D341Med (cell line): ENCODE results near the gene PRR29.
"Not testable (repeated sequence)": the region's sequence is repeated elsewhere in the genome, so short reads cannot be mapped to it uniquely, and the experiment has no call there.

Source experiments
- DNase-seq: peaks from one replicate; pipeline ENCODE4 v3.0.0; 2012; ENCODE audit warnings: low spot score

Gene PRR29

GRCh38 chr17:63974594-63975192 is 23.5 kb upstream of the PRR29 start:
- DNase-seq, result no peak

GRCh38 chr17:63975541-63976092 is 22.5 kb upstream of the PRR29 start:
- no peak for DNase-seq

DNA sequence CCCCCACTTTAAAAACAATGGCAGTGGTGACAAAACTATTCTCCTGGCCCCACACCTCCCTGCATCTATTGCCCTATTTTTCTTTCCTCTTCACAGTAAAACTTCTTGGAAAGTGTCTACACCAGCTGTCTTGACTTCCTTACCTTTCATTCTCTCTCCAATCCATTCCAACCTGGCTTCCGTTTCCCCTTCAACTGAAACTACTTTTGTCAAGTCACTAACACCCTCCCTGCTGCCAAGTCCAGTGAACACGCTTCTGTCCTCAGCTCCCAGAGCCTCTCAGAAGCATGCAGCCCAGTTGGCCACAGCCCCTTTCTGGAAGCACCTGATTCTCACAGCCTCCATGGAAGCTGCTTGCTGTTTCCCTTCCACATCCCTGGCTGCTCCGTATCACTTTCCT is 21.4 kb upstream of the PRR29 start:
- DNase-seq, result no peak

GRCh38 chr17:63978272-63979200 is 19.6 kb upstream of the PRR29 start:
- DNase-seq, result no peak

- not testable (repeated sequence) for DNase-seq
These were observed 15.5 kb upstream of the PRR29 start for GRCh38 chr17:63982641-63983040.

DNA sequence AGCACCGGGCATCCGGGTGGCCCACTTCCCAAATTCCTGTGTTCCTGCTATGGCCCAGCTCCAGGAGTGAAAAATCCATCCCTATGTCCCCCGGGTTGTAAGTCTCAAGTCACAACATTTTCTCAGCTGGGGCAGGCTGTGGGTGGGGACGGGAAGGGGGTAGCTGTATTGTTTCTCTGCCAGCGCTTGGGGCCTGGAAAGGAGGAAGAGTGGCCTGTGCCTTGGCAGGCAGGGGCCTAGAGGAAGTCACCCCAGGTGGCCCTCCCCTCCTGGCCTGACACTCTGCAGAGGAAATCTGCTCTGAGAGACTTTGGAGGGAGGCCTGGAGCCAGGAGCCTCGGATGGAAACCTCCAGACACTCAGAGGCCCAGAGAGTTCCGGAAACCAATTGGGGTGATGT is 14.8 kb upstream of the PRR29 start:
- DNase-seq, result no peak

DNA sequence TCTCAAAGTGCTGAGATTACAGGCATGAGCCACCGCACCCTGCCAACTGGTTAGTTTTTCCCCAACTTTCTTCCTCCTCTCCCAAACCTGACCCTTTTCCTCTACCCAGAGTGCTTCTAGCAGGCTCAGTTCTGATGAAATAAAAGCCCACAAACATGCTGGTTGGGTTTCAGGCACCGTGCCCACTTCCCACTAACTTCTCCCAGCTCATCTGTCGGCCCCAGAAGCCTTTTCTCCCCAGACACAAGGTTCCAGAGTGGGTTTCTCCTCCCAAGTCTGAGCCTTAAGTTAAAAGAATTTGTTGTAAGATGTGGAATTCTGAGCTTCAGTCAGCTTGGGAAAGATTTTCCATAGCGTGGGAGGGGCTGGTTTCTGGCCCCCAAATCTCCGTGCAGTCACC is 13.9 kb upstream of the PRR29 start:
- no peak for DNase-seq

DNA sequence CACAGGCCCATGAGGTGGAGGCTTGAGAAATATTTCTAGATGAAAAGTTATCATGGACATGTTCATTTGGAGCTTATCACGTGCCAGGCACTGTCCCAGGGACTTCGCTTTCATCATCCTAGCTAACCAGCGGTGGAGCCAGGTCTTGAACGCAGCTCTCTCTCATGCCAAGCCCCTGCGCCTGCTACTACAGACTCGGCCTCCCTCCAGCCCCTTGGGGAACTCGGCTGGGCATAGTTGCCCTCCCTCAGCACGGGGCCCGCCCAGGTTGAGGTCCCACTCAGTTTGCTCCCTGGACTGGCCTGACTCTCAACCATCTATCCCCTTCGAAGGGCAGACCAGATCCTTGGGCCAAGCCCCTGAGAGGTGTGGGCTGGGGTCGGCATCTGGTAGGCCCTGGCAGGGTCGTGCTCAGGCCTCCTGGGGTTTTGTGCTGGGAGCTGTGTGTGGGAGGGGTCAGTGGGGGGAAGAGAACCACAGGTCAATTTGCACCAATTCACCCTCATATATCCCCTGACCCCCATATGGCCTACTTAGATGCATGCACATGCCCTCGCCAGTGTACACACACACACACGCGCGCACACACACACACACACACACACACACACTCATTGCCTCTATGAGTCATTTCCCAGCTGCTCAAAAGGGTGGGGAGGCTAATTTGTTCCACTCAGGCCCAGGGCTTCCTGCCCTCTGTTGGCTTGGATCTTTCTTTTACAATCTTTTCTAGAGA is 13.3 kb upstream of the PRR29 start:
- DNase-seq, result no peak

DNA sequence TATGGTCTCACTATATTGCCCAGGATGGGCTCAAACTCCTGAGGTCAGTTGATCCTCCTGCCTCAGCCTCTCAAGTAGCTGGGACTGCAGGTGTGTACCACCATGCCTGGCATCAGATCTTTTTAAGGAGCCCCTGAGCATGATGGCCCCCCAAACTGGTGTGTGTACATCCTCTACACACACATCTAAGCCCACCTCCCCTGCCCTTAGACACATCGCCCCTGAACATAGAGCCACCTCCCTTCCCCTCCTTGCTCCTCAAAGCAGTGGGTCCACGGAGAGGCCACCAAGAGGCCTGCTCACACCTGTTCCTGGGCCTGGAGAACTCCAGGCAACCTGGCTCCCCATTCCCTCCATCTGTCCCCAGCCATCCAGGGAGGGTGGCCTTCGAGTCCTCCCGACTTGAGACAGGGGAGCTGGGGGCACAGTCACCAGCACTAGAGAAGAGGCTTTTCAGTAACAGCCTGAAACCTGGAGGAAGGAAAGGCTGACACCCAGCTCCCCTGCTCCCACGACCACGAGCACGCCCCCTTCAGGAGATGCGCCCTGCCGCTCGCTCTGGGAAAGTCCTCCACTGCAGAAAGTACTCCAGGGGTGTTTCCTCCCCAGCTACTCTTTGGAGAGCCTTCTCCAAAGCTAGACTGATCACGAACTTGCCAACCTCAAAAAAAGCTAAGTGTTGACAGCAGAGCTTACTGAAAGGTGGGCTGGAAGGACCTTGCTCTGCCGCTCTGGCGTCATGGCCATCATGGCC is 12.6 kb upstream of the PRR29 start:
- no peak for DNase-seq

GRCh38 chr17:63986821-63987220 is 11.3 kb upstream of the PRR29 start:
- no peak for DNase-seq

GRCh38 chr17:63987221-63988126 is 10.7 kb upstream of the PRR29 start:
- DNase-seq, result no peak

DNA sequence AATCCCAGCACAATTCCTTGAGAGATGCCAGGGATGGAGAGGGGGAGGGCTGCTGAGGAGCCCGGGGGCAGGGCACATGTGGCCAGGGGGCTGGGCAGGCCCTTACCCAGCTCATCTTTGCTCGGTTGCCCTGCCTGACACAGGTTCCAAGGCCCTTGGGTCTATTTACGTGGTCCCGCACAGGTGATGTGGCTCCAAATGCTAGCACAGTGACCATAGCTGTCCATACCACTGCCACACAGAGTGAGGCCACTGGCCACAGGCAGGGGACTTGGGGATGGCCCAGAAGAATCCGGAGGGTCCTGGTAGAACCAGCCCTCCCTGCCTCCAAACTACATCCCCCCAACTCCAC is 10.0 kb upstream of the PRR29 start:
- DNase-seq, result no peak

DNA sequence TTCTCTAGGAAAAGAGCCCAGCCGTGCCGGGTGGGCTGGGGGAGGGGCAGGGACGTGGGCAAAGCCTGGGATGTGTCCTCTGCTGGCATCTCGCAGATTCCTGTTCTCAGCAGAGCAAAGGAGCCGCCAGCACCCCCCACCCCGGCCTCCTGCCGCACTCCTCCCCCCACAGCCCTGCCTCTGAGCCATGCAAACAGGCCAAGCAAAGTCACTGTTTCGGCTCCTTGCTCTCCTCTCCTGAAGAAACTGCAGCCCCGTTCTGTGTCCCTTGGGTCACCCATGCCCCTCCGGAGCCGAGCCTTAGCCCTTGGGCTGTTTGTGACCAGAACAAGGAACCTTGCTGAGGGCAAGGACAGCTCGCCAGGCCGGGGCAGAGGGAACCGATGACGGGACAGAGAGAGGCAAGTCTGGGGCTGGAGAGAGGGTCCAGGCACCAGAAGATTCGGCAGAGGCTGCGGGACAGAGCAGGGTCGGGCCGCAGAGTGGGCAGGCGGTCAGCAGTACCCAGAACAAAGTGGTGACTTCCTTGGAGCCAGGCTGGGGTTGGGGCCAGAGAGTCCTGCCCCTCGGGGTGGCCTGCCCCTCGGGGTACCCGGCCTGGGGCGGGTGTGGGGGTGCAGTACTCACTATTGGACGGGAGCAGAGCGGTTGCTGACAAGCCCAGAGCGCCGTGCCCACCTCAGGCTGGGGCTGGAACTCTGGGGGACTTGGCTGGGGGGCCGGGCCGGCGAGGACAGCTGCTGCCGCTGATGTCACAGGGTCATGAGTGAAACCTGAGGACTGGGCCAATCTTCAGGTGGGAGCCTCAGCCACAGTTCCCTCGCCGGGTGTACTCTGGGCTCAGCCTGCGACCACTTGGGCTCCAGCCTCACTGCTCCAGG is 9.2 kb upstream of the PRR29 start:
- DNase-seq, result no peak

GRCh38 chr17:63989622-63990345 is 8.4 kb upstream of the PRR29 start:
- no peak for DNase-seq

DNA sequence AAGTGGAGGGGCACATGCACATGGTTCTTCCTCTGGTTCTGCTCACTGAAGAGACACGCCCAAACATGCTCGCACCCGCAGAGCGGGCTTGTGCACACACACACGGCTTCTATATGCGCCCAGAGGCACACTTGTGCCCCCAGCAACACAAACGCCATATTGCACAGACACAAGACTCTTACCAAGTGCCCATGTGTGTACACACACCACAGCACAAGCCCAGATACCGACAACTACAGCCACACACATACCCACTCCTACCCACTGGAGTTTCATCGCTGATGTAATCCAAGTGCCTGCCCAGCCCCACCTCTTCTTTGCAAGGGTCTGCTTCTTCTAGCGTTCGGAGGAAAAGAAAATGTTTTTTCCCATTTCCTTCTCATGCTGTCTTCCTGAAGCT is 6.5 kb upstream of the PRR29 start:
- no peak for DNase-seq

GRCh38 chr17:63993368-63993985 is 4.7 kb upstream of the PRR29 start:
- no peak for DNase-seq

DNA sequence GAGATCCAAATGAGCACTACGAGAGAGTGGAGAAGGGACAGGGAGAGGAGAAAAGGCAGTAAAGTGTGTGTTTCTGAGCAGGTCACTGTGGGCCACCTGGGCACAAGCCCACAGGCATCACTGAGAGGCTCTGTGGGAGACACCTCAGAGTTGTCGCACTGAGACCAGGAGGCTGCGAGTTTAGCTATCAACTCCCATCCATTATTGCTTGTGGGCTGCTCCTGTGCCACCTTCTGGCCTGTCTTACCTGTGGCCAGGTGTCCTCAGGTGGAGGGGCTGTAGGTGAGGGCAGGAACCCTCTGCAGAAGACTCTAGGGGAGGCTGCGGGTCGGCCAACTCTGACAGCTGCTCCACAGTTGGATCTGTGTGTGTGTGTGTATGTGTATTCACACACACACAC is 2.5 kb upstream of the PRR29 start:
- no peak for DNase-seq

GRCh38 chr17:63996430-63997182 is 1.5 kb upstream of the PRR29 start:
- peak; percentile 17 for DNase-seq
